ENCODE measurements around the gene UBE2H.
"Not testable (repeated sequence)": the region's sequence is repeated elsewhere in the genome, so short reads cannot be mapped to it uniquely, and the experiment has no call there.

Gene UBE2H

GRCh38 chr7:129907122-129907736, 45.5 kb downstream of the UBE2H start:
- DNase-seq = no peak

GRCh38 chr7:129906700-129907099, 46.1 kb downstream of the UBE2H start:
- DNase-seq = no peak

GRCh38 chr7:129903935-129904334, 48.8 kb downstream of the UBE2H start:
- DNase-seq = no peak

GRCh38 chr7:129902788-129903422, 49.9 kb downstream of the UBE2H start:
- no peak for DNase-seq

GRCh38 chr7:129898502-129899160, 54.1 kb downstream of the UBE2H start:
- no peak for DNase-seq

GRCh38 chr7:129898007-129898406, 54.8 kb downstream of the UBE2H start:
- DNase-seq = no peak

GRCh38 chr7:129896568-129897382, 56.0 kb downstream of the UBE2H start:
- no peak for DNase-seq

GRCh38 chr7:129894184-129894583, 58.6 kb downstream of the UBE2H start:
- DNase-seq = not testable (repeated sequence)

GRCh38 chr7:129890090-129890489, 62.7 kb downstream of the UBE2H start:
- no peak for DNase-seq

GRCh38 chr7:129889133-129889844, 63.5 kb downstream of the UBE2H start:
- DNase-seq = no peak

GRCh38 chr7:129887865-129888264, 64.9 kb downstream of the UBE2H start:
- DNase-seq = no peak

GRCh38 chr7:129886818-129887186, 66.0 kb downstream of the UBE2H start:
- no peak for DNase-seq

GRCh38 chr7:129886167-129886817, 66.5 kb downstream of the UBE2H start:
- no peak for DNase-seq

- DNase-seq = no peak
Observed at GRCh38 chr7:129884495-129884894, 68.3 kb downstream of the UBE2H start.

- DNase-seq = no peak
Observed at GRCh38 chr7:129883151-129883550, 69.6 kb downstream of the UBE2H start.

GRCh38 chr7:129882531-129882930, 70.2 kb downstream of the UBE2H start:
- no peak for DNase-seq

GRCh38 chr7:129877146-129877792, 75.5 kb downstream of the UBE2H start:
- DNase-seq = no peak

- no peak for DNase-seq
Observed at GRCh38 chr7:129875745-129876411, 76.9 kb downstream of the UBE2H start.

- no peak for DNase-seq
Observed at GRCh38 chr7:129875160-129875559, 77.6 kb downstream of the UBE2H start.

GRCh38 chr7:129874722-129875121, 78.0 kb downstream of the UBE2H start:
- DNase-seq = no peak

GRCh38 chr7:129872054-129872453, 80.7 kb downstream of the UBE2H start:
- no peak for DNase-seq
